GM12875 (cell line): ENCODE data around the gene PRSS23.
A peak's percentile ranks its signal among the peaks of the same experiment; 100 is the strongest.

Source experiments
- H3K4me3 ChIP-seq: one replicate; pipeline ENCODE4 v1.5.1; 2011; ENCODE audit warnings: low read depth, low read length, control low read depth
- TF ChIP-seq, protein P1 (sequence below): IDR thresholded peaks from 2 replicates; pipeline ENCODE4 v1.5.1; 2011; ENCODE audit warnings: low read depth, mild to moderate bottlenecking, control low read depth, inconsistent platforms, low read length, moderate library complexity, borderline replicate concordance; ENCODE audit not compliant: insufficient read depth

Gene PRSS23

DNA sequence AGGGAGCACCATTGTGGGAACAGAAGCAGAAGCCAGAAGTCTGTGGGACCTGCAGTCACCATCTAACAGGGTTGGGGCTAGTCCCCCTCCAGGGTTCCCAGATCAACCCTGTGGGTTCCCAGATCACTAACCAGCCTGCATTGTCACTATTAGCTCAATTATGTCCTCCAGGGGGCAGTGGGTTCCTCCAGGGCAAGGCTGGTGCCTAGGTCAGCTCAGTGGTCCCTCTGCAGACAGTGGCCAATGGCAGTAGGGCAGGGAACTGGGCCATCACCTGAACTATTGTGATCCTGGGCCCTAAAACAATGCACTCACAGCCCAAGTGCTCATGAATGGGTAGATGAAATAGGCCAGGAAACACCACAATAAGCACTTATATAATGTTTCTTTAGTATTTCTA, 18.8 kb upstream of the PRSS23 start:
- TF ChIP-seq, protein P1, sequence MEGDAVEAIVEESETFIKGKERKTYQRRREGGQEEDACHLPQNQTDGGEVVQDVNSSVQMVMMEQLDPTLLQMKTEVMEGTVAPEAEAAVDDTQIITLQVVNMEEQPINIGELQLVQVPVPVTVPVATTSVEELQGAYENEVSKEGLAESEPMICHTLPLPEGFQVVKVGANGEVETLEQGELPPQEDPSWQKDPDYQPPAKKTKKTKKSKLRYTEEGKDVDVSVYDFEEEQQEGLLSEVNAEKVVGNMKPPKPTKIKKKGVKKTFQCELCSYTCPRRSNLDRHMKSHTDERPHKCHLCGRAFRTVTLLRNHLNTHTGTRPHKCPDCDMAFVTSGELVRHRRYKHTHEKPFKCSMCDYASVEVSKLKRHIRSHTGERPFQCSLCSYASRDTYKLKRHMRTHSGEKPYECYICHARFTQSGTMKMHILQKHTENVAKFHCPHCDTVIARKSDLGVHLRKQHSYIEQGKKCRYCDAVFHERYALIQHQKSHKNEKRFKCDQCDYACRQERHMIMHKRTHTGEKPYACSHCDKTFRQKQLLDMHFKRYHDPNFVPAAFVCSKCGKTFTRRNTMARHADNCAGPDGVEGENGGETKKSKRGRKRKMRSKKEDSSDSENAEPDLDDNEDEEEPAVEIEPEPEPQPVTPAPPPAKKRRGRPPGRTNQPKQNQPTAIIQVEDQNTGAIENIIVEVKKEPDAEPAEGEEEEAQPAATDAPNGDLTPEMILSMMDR, result peak; percentile 6; the same call in 1 of the 2 replicates
- no peak overlapping the region for H3K4me3 ChIP-seq

DNA sequence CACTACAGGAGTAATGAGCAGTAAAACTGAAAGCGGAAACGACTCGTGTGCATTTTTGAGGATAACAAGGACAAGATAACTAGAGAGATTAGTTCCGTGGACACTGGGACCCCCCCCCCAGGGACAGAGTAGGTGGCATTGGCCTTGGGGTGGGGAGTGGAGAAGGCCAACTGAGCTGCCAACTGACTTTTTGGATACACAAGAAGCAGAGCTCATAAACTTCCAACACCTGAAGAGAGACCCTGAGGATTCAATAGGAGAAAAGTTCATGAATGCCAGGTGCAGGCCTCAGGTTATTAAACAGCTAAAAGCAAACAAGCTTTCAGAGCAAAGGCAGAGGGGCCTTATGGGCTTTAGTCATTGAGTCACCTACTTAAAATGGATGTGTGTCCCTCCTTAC, 17.6 kb upstream of the PRSS23 start:
- TF ChIP-seq, protein P1, result no peak
- no peak overlapping the region for H3K4me3 ChIP-seq

DNA sequence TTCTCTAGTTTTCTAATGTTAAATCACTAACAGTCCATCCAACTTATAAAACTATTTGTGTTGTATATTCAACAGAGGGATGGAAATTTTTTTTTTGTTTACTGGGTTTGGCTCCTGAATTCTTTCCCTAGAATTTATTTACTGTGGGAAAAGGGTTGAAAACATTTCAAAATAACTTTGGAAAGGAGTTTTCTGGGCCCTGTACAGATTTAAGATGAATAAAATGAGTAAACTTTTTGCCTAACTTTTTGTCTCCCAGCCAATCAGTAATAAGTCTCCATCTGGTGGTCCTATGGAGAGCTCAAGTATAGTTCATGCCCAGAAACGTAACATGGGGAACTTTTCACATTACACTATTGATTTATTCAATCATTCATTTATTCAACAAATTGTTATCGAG, 16.7 kb upstream of the PRSS23 start:
- no peak overlapping the region for H3K4me3 ChIP-seq
- TF ChIP-seq, protein P1, result no peak

DNA sequence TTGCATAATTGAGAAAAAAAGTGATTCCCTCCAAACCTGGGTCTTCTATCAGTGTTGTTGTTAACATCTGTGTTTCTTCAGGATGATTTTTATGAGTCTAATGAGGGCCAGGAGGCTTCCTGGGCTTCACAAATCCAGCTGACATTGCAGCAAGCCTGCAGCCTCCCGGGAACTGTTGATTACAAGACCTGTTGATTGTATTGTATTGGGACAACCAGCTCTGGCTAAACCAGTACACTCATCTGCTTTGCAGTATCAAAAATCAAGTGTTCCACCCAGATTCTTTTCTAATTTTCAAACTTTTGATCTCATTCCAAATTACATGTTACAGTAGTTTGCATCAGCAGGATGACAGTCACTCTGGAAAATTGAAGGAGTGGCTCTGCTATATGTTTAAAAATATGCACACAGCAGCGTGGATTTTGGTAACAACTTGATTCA, 16.1 kb upstream of the PRSS23 start:
- H3K4me3 ChIP-seq, result no peak overlapping the region
- TF ChIP-seq, protein P1, result no peak

DNA sequence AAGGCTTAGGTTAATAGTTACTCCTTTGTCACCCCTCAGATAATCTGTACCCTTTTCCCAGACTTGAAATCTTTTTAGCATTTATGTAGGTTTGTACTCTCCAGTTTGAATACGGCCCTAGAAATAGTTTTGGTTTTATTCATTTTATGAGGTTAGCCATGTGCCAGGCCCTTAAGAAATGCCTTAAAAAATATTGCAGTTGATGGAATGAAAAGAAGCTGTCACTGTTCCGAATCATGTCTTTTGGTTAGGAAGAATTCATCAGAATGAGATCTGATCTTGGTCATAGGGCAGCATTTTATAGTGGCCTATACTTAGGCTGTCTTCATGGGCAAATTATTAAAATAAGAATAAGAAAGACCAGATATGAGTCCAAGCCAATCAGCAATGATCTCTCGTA, 14.8 kb upstream of the PRSS23 start:
- no peak overlapping the region for H3K4me3 ChIP-seq
- TF ChIP-seq, protein P1, result no peak

DNA sequence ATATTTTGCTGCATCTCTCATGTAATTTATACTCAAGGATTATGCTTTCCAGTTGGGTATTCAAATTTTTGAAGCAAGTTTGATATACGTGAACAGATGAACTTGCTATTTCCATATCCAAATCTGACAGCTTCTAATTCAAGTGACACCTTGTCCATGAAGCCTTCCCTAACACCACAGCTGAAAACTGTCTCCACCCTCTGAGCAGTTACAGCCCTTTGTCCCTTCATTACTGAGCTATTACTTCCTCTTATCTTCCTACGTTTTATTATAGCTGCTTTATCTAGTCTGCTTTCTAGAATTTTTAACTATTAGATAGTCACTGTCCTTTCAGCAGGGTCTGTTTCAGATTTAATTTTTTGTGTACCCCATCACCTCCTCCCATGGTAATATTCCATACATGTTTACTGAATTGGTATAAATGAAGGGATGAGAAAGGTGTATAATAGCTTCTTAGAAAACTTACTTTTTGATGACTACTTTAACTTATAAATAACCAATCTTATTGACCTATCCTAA, 13.3 kb upstream of the PRSS23 start:
- TF ChIP-seq, protein P1, result no peak
- no peak overlapping the region for H3K4me3 ChIP-seq

DNA sequence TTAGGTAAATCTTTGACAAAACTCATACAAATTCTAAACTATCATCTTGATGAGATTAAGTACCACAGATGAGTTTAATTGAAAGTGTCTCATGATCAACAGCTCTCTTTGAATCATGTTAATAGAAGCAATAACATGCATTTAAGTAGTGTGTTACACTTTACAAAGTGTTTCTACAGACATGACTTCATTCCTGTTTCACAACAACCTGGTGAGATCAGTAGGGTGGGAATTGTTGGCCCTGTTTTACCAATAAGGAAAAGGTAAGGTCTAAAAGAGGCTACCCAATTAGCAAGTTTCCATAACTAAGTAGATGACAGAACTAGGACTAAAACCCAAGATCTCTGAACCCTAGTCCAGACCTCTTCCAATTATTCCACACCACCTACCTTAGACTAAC, 12.7 kb upstream of the PRSS23 start:
- TF ChIP-seq, protein P1, result no peak
- no peak overlapping the region for H3K4me3 ChIP-seq
